IMR-90 (cell line): ENCODE data around the gene EPB41L2. TPM values are rescaled to one million over a fixed set of nuclear protein-coding genes. Genes with fewer than 3 reads are reported as not detected.

Experiments
- ATAC-seq: fragments of 200-7000 bp; cut with Tn5 transposase; 2 replicates; pipeline ENCODE4 v1.9.1; 2020; ENCODE audit warnings: low read depth, mild to moderate bottlenecking, moderate library complexity
- BruUV-seq: library from RNA; stranded (reverse); fragments of 400-500 nt; replicated peaks from 2 replicates; lab custom pipeline; 2021; lab: Mats Ljungman, UMichigan
- CTCF ChIA-PET: fragments of 300-600 bp; formaldehyde crosslinking; extraction: SDS; loops from one replicate; lab custom pipeline; 2021; ENCODE audit warnings: antibody characterized with exemption; lab: Yijun Ruan, JAX
- POLR2A ChIA-PET: fragments of 300-600 bp; sonication (Branson Sonifier 250); formaldehyde crosslinking; loops from one replicate; lab custom pipeline; 2022; ENCODE audit warnings: antibody characterized with exemption; ENCODE audit not compliant: unreplicated experiment; lab: Charles Lee
- DNase-seq: peaks from one replicate; pipeline ENCODE4 v3.0.0; 2013
- H2AFZ ChIP-seq: replicated peaks from 2 replicates; pipeline ENCODE3; 2013; ENCODE audit warnings: low read length, mild to moderate bottlenecking; ENCODE audit not compliant: poor library complexity
- H2AK5ac ChIP-seq: 2 replicates; pipeline ENCODE4 v1.6.1; 2013; ENCODE audit warnings: low read depth, low read length, inconsistent platforms
- H2AK9ac ChIP-seq: replicated peaks from 2 replicates; pipeline ENCODE3; 2013; ENCODE audit warnings: mild to moderate bottlenecking, low read depth, low read length, moderate library complexity; ENCODE audit not compliant: poor library complexity
- H2BK120ac ChIP-seq: 2 replicates; pipeline ENCODE4 v1.6.1; 2013; ENCODE audit warnings: low read depth, low read length, inconsistent platforms
- H2BK15ac ChIP-seq: 3 replicates; pipeline ENCODE4 v1.6.1; 2013; ENCODE audit warnings: low read depth, low read length, inconsistent platforms
- H2BK20ac ChIP-seq: 2 replicates; pipeline ENCODE4 v1.6.1; 2013; ENCODE audit warnings: low read depth, mild to moderate bottlenecking, inconsistent platforms, low read length, moderate library complexity
- H2BK5ac ChIP-seq: 2 replicates; pipeline ENCODE4 v1.6.1; 2013; ENCODE audit warnings: mild to moderate bottlenecking, low read depth, low read length, inconsistent platforms; ENCODE audit not compliant: poor library complexity, severe bottlenecking
- H3K14ac ChIP-seq: replicated peaks from 2 replicates; pipeline ENCODE4 v1.6.1; 2013; ENCODE audit warnings: low read depth, low read length, inconsistent platforms
- H3K18ac ChIP-seq: 2 replicates; pipeline ENCODE4 v1.6.1; 2013; ENCODE audit warnings: low read depth, low read length, control low read depth
- H3K23ac ChIP-seq: 2 replicates; pipeline ENCODE4 v1.6.1; 2013; ENCODE audit warnings: low read depth, low read length, inconsistent platforms
- H3K27ac ChIP-seq: 2 replicates; pipeline ENCODE4 v1.5.1; 2013; ENCODE audit warnings: mild to moderate bottlenecking, control low read depth, low read length; ENCODE audit not compliant: insufficient read depth
- H3K27me3 ChIP-seq: 2 replicates; pipeline ENCODE4 v1.6.1; 2013; ENCODE audit warnings: low read length; ENCODE audit not compliant: control insufficient read depth, insufficient read depth
- H3K36me3 ChIP-seq: 2 replicates; pipeline ENCODE4 v1.6.1; 2013; ENCODE audit warnings: low read length, mixed read lengths; ENCODE audit not compliant: control insufficient read depth, insufficient read depth
- H3K4ac ChIP-seq: 2 replicates; pipeline ENCODE4 v1.6.1; 2013; ENCODE audit warnings: low read depth, low read length, inconsistent platforms
- H3K4me1 ChIP-seq: 2 replicates; pipeline ENCODE4 v1.6.1; 2013; ENCODE audit warnings: low read length, mixed read lengths; ENCODE audit not compliant: control insufficient read depth, insufficient read depth
- H3K4me2 ChIP-seq: 2 replicates; pipeline ENCODE4 v1.6.1; 2013; ENCODE audit warnings: low read depth, mild to moderate bottlenecking, control low read depth, low read length, moderate library complexity
- H3K4me3 ChIP-seq: 2 replicates; pipeline ENCODE4 v1.5.1; 2013; ENCODE audit warnings: low read depth, mild to moderate bottlenecking, control low read depth, low read length, moderate library complexity; ENCODE audit not compliant: insufficient read depth
- H3K56ac ChIP-seq: 2 replicates; pipeline ENCODE4 v1.6.1; 2013; ENCODE audit warnings: low read length, inconsistent platforms; ENCODE audit not compliant: insufficient read depth; ENCODE audit errors: extremely low read depth
- H3K79me1 ChIP-seq, 2 experiments: 2 replicates each; pipeline ENCODE4 v1.6.1; 2013; ENCODE audit warnings: low read length in 2 of 2, inconsistent platforms in 1 of 2, low read depth in 1 of 2
- H3K9ac ChIP-seq: 2 replicates; pipeline ENCODE4 v1.6.1; 2013; ENCODE audit warnings: low read depth, low read length, control low read depth
- H3K9me1 ChIP-seq: 2 replicates; pipeline ENCODE4 v1.6.1; 2013; ENCODE audit warnings: low read length, inconsistent platforms; ENCODE audit not compliant: insufficient read depth
- H3K9me3 ChIP-seq: 2 replicates; pipeline ENCODE4 v1.6.1; 2013; ENCODE audit warnings: low read length; ENCODE audit not compliant: control insufficient read depth, insufficient read depth
- H4K20me1 ChIP-seq: 2 replicates; pipeline ENCODE4 v1.6.1; 2013; ENCODE audit warnings: low read length, inconsistent platforms; ENCODE audit not compliant: insufficient read depth
- H4K5ac ChIP-seq: 2 replicates; pipeline ENCODE4 v1.6.1; 2013; ENCODE audit warnings: mild to moderate bottlenecking, low read depth, low read length, control low read depth
- H4K8ac ChIP-seq, 2 experiments: 2 replicates each; pipeline ENCODE4 v1.6.1; 2013; ENCODE audit warnings: low read depth in 2 of 2, low read length in 2 of 2, control low read depth in 1 of 2, inconsistent platforms in 1 of 2
- H4K91ac ChIP-seq: 2 replicates; pipeline ENCODE4 v1.6.1; 2013; ENCODE audit warnings: low read depth, low read length, inconsistent platforms; ENCODE audit not compliant: insufficient read depth
- CHD1 ChIP-seq: IDR thresholded peaks from 2 replicates; pipeline ENCODE4 v1.6.1; 2012; ENCODE audit warnings: low read depth, low read length, improper control_type of control experiment
- ELK1 ChIP-seq: fragments of 150-350 bp; IDR thresholded peaks from 2 replicates; pipeline ENCODE4 v1.6.1; 2016; ENCODE audit warnings: low read depth, mild to moderate bottlenecking, low read length, moderate library complexity, borderline replicate concordance
- whole genome bisulfite sequencing, 2 experiments: methylation state at CpG; one replicate each; pipeline versions ENCODE4 v1.1.5 to v1.1.7; 2013; ENCODE audit warnings: missing lambda C conversion rate in 2 of 2; ENCODE audit not compliant: insufficient read length in 1 of 2; ENCODE audit errors: extremely low coverage in 2 of 2; 5-methylcytosine and 5-hydroxymethylcytosine counted together
- dilution Hi-C: fragments of 300-500 bp; cut with HindIII; formaldehyde crosslinking; loops from one replicate; pipeline ENCODE4 v1.14.3; 2018; ENCODE audit warnings: low sequenced_read_pairs; ENCODE audit not compliant: unreplicated experiment
- in situ Hi-C: fragments of 300-500 bp; cut with MboI; formaldehyde crosslinking; loops from 3 replicates; pipeline ENCODE4 v1.14.3; 2019; ENCODE audit warnings: low sequenced_read_pairs, inconsistent platforms, mixed read lengths
- intact Hi-C: fragments of 100-400 bp; cut with micrococcal nuclease; formaldehyde crosslinking; loops from 2 replicates; pipeline ENCODE4 v1.10.0; 2022
- polyA plus RNA-seq, 3 experiments: library from polyadenylated mRNA; depleted of rRNA; stranded (reverse); fragments of >200 nt; gene quantifications; 2 replicates each; pipeline ENCODE4 v1.2.3, GENCODE V29; 2012; ENCODE audit warnings: low replicate concordance in 1 of 3
- total RNA-seq: library from RNA; depleted of rRNA; stranded (reverse); fragments of >200 nt; gene quantifications from 2 replicates; pipeline ENCODE4 v1.2.3, GENCODE V29; 2012

Gene EPB41L2
- total and polyA plus RNA-seq, 2 of the 4 experiments (the other 2 are of a cell fraction), result 85.7 to 99.8 TPM

GRCh38 chr6:131022691-131023090, 40.4 kb downstream of the EPB41L2 start:
- no peak overlapping the region for H2AFZ ChIP-seq
- no peak overlapping the region for H3K56ac ChIP-seq
- H2BK120ac ChIP-seq, result no peak overlapping the region
- H3K4me2 ChIP-seq, result no peak overlapping the region
- ChIA-PET CTCF (no interaction called here), POLR2A (interaction anchor here (0.7 kb wide), 1 partner anchor 588 kb away, joined by 3 read pairs; no protein-coding TSS in a partner anchor)
- no peak overlapping the region for H2BK15ac ChIP-seq
- H3K4me3 ChIP-seq, result no peak overlapping the region
- ATAC-seq (no peak), DNase-seq (no peak)
- H3K9me3 ChIP-seq, result no peaks in the 10 kb centered on the region
- whole genome bisulfite sequencing, 2 experiments, result no CpG with 5 or more reads among the region's 4 CpGs
- peaks cover 22% of the 10 kb centered on the region for H4K20me1 ChIP-seq
- in situ Hi-C loops, result no loop called here
- no peak overlapping the region for H3K23ac ChIP-seq
- H2BK20ac ChIP-seq, result no peak overlapping the region
- H4K5ac ChIP-seq, result no peak overlapping the region
- no peaks in the 10 kb centered on the region for H3K27me3 ChIP-seq
- no peak overlapping the region for H3K9ac ChIP-seq
- H2BK5ac ChIP-seq, result no peak overlapping the region
- no peak overlapping the region for H3K18ac ChIP-seq
- peaks cover 37 to 62% of the 10 kb centered on the region in 2 experiments for H3K79me1 ChIP-seq
- no peak overlapping the region for H3K4ac ChIP-seq
- no peak overlapping the region for H2AK9ac ChIP-seq
- H3K27ac ChIP-seq, result no peak overlapping the region
- no peak for TF ChIP-seq ELK1
- no peak for TF ChIP-seq CHD1
- H2AK5ac ChIP-seq, result no peak overlapping the region
- peaks cover 12% of the 10 kb centered on the region for H3K9me1 ChIP-seq
- H3K4me1 ChIP-seq, result peaks cover 7% of the 10 kb centered on the region
- H3K36me3 ChIP-seq, result no peaks in the 10 kb centered on the region; the same call in 1 of the 2 replicates
- dilution Hi-C loops, result no loop called here
- no peak overlapping the region for H4K8ac ChIP-seq
- H4K91ac ChIP-seq, result no peak overlapping the region
- no TSS peak for BruUV-seq
- no peak overlapping the region for H3K14ac ChIP-seq
- intact Hi-C loops, result no loop called here
